ENCODE measurements around the gene SPDYE3. TPM values are rescaled to one million over a fixed set of nuclear protein-coding genes. Genes with fewer than 3 reads are reported as not detected.

SPDYE3 gene
- total RNA-seq, 4 donors from 2014 or later, result not detected

- no peaks in the 10 kb centered on the region for H3K4me1 ChIP-seq
- ATAC-seq (no peak), DNase-seq (no peak)
- TF ChIP-seq POLR2A (IDR thresholded peaks at IDR 0.05), result no peak
- TF ChIP-seq CTCF (IDR thresholded peaks at IDR 0.05 in 4 of 5, conservative IDR thresholded peaks at IDR 0.05 in 1 of 5), result no peak
- no peak overlapping the region for H3K4me3 ChIP-seq
- intact Hi-C loops (cut with DNase I; ENCODE audit: low total_unique reads) (no loop called here), in situ Hi-C loops (cut with MboI; ENCODE audit: low sequenced_read_pairs in 4 of 4) (no loop called here)
- H3K9me3 ChIP-seq, result no peaks in the 10 kb centered on the region
- no peaks in the 10 kb centered on the region for H3K27me3 ChIP-seq
- no peak overlapping the region for H3K27ac ChIP-seq
- peaks cover 0 to 100% of the 10 kb centered on the region in 2 donors for H3K36me3 ChIP-seq
These were observed 49.0 kb downstream of the SPDYE3 start for GRCh38 chr7:100356416-100357068.

- TF ChIP-seq POLR2A (IDR thresholded peaks at IDR 0.05) (no peak), CTCF (IDR thresholded peaks at IDR 0.05 in 4 of 5, conservative IDR thresholded peaks at IDR 0.05 in 1 of 5) (no peak)
- intact Hi-C loops (cut with DNase I; ENCODE audit: low total_unique reads), result no loop called here
- H3K4me3 ChIP-seq, result no peak overlapping the region
- DNase-seq (no peak), ATAC-seq (no peak)
- H3K9me3 ChIP-seq, result no peaks in the 10 kb centered on the region
- no peak overlapping the region for H3K27ac ChIP-seq
- no peaks in the 10 kb centered on the region for H3K4me1 ChIP-seq
- H3K27me3 ChIP-seq, result no peaks in the 10 kb centered on the region
- peaks cover 0 to 100% of the 10 kb centered on the region in 2 donors for H3K36me3 ChIP-seq
- in situ Hi-C loops (cut with MboI; ENCODE audit: low sequenced_read_pairs in 4 of 4), result no loop called here
These were observed 49.6 kb downstream of the SPDYE3 start for GRCh38 chr7:100357131-100357561.

- H3K27ac ChIP-seq, result no peak within 1 kb of the TSS
- H3K4me1 ChIP-seq, result no peaks in the 10 kb centered on the region
- intact Hi-C loops (cut with DNase I; ENCODE audit: low total_unique reads), result no loop called here
- peaks cover 0 to 100% of the 10 kb centered on the region in 2 donors for H3K36me3 ChIP-seq
- in situ Hi-C loops (cut with MboI; ENCODE audit: low sequenced_read_pairs in 4 of 4), result no loop called here
- no peaks in the 10 kb centered on the region for H3K9me3 ChIP-seq
- no peak for DNase-seq
- TF ChIP-seq POLR2A (IDR thresholded peaks at IDR 0.05) (no peak), CTCF (IDR thresholded peaks at IDR 0.05 in 4 of 5, conservative IDR thresholded peaks at IDR 0.05 in 1 of 5) (no peak)
- H3K4me3 ChIP-seq, result no peak within 1 kb of the TSS
- ATAC-seq, result no peak
- no peaks in the 10 kb centered on the region for H3K27me3 ChIP-seq
These were observed 50.7 kb downstream of the SPDYE3 start, which contains the start of gene PILRB for GRCh38 chr7:100358027-100358856. TSS of gene PILRB (plus strand) at chr7:100358117. CDS start at chr7:100358303, 186 bp downstream.

GRCh38 chr7:100358857-100359212 is 51.3 kb downstream of the SPDYE3 start:
- no peak for ATAC-seq
- TF ChIP-seq CTCF (IDR thresholded peaks at IDR 0.05 in 4 of 5, conservative IDR thresholded peaks at IDR 0.05 in 1 of 5) (no peak), POLR2A (IDR thresholded peaks at IDR 0.05) (no peak)
- in situ Hi-C loops (cut with MboI; ENCODE audit: low sequenced_read_pairs in 4 of 4), result no loop called here
- intact Hi-C loops (cut with DNase I; ENCODE audit: low total_unique reads), result no loop called here
- H3K36me3 ChIP-seq, result peaks cover 0 to 96% of the 10 kb centered on the region in 2 donors
- H3K9me3 ChIP-seq, result no peaks in the 10 kb centered on the region
- DNase-seq, result no peak
- peaks cover 0 to 2% of the 10 kb centered on the region in 2 donors for H3K4me1 ChIP-seq
- no peak overlapping the region for H3K4me3 ChIP-seq
- no peak overlapping the region for H3K27ac ChIP-seq
- H3K27me3 ChIP-seq, result no peaks in the 10 kb centered on the region
